Hepatocyte (in vitro differentiated cells): ENCODE results near the gene IGLL5. TPM values are rescaled to one million over a fixed set of nuclear protein-coding genes. Genes with fewer than 3 reads are reported as not detected.

ENCODE experiments used
- DNase-seq: peaks from one replicate; pipeline ENCODE4 v3.0.0-alpha.2; 2016; ENCODE audit warnings: low spot score
- H2AFZ ChIP-seq: fragments of 200-600 bp; sonication (generic); 2 replicates; pipeline ENCODE4 v1.6.0; 2016; ENCODE audit warnings: antibody characterized with exemption, mild to moderate bottlenecking
- H3K27ac ChIP-seq: fragments of 200-600 bp; sonication (generic); 2 replicates; pipeline ENCODE4 v1.5.1; 2016; ENCODE audit warnings: mild to moderate bottlenecking
- H3K27me3 ChIP-seq: fragments of 200-600 bp; sonication (generic); 2 replicates; pipeline ENCODE4 v1.6.1; 2016
- H3K36me3 ChIP-seq: fragments of 200-600 bp; sonication (generic); replicated peaks from 2 replicates; pipeline ENCODE4 v1.5.1; 2016; ENCODE audit warnings: low read depth; ENCODE audit not compliant: insufficient read depth
- H3K4me1 ChIP-seq: fragments of 200-600 bp; sonication (generic); 2 replicates; pipeline ENCODE4 v1.5.1; 2016; ENCODE audit warnings: mild to moderate bottlenecking, moderate library complexity; ENCODE audit not compliant: insufficient read depth
- H3K4me2 ChIP-seq: fragments of 200-600 bp; sonication (generic); 2 replicates; pipeline ENCODE4 v1.6.0; 2016
- H3K4me3 ChIP-seq: fragments of 200-600 bp; sonication (generic); 2 replicates; pipeline ENCODE4 v1.5.1; 2016; ENCODE audit warnings: mild to moderate bottlenecking
- H3K79me2 ChIP-seq: fragments of 200-600 bp; sonication (generic); 2 replicates; pipeline ENCODE4 v1.6.0; 2017; ENCODE audit warnings: mild to moderate bottlenecking
- H3K9me2 ChIP-seq: fragments of 200-600 bp; sonication (generic); replicated peaks from 2 replicates; pipeline ENCODE4 v1.6.0; 2017; ENCODE audit warnings: mild to moderate bottlenecking; ENCODE audit not compliant: insufficient read depth
- H3K9me3 ChIP-seq: fragments of 200-600 bp; sonication (generic); 2 replicates; pipeline ENCODE4 v1.5.1; 2016; ENCODE audit warnings: low read depth, mild to moderate bottlenecking
- H4K20me1 ChIP-seq: fragments of 200-600 bp; sonication (generic); 2 replicates; pipeline ENCODE4 v1.6.0; 2016; ENCODE audit warnings: mild to moderate bottlenecking; ENCODE audit not compliant: insufficient read depth, poor library complexity, severe bottlenecking
- CTCF ChIP-seq: fragments of 200-600 bp; sonication (generic); IDR thresholded peaks from 2 replicates; pipeline ENCODE4 v1.5.1; 2016; ENCODE audit warnings: antibody characterized with exemption, mild to moderate bottlenecking; ENCODE audit not compliant: poor library complexity
- EZH2 ChIP-seq: fragments of 200-600 bp; sonication (generic); IDR thresholded peaks from 2 replicates; pipeline ENCODE4 v1.6.1; 2016; ENCODE audit warnings: antibody characterized with exemption, mild to moderate bottlenecking, borderline replicate concordance
- EZH2phosphoT487 ChIP-seq: fragments of 200-600 bp; sonication (generic); IDR thresholded peaks from one replicate; pipeline ENCODE4 v1.6.1; 2018; ENCODE audit warnings: antibody characterized with exemption, mild to moderate bottlenecking, low read depth, moderate library complexity; ENCODE audit not compliant: unreplicated experiment, severe bottlenecking
- WGBS: methylation state at CpG from one replicate; pipeline ENCODE4 v1.1.6; 2016; ENCODE audit warnings: low lambda C conversion rate; ENCODE audit errors: missing lambda C conversion rate; 5-methylcytosine and 5-hydroxymethylcytosine counted together
- polyA plus RNA-seq: library from polyadenylated mRNA; unstranded; fragments of >200 nt; fragmentation: Nextera tagmentation; extraction: Ambion mirVana; gene quantifications from 2 replicates; pipeline ENCODE4 v1.2.1, GENCODE V29; 2016
- total RNA-seq: library from RNA; depleted of rRNA; stranded (reverse); fragments of >200 nt; gene quantifications from 2 replicates; pipeline ENCODE4 v1.2.3, GENCODE V29; 2014

Gene IGLL5
- not detected in 2 replicates for total RNA-seq
- not detected in 2 replicates for polyA plus RNA-seq

GRCh38 chr22:22887621-22888503, at the start of gene IGLL5:
IGLL5 (plus strand) TSS chr22:22887816; CDS start chr22:22888054, 238 bp downstream.
- no peak within 1 kb of the TSS for H3K27ac ChIP-seq
- no peaks in the 10 kb centered on the region for H4K20me1 ChIP-seq
- no peak within 1 kb of the TSS for H3K4me2 ChIP-seq
- no peaks in the 10 kb centered on the region for H3K4me1 ChIP-seq
- peaks cover 4% of the 10 kb centered on the region for H3K27me3 ChIP-seq
- no peak within 1 kb of the TSS for H2AFZ ChIP-seq
- DNase-seq = no peak
- H3K9me2 ChIP-seq = no peaks in the 10 kb centered on the region
- 85% methylated on average over 15 of the region's 15 CpGs for WGBS
- H3K79me2 ChIP-seq = no peaks in the 10 kb centered on the region
- H3K9me3 ChIP-seq = no peaks in the 10 kb centered on the region
- no peaks in the 10 kb centered on the region for H3K36me3 ChIP-seq
- no peak within 1 kb of the TSS for H3K4me3 ChIP-seq
- TF ChIP-seq EZH2phosphoT487 (no peak), EZH2 (no peak), CTCF (no peak)

- no peak overlapping the region for H3K27ac ChIP-seq
- no peak for TF ChIP-seq EZH2phosphoT487
- no peak for TF ChIP-seq CTCF
- no peak for TF ChIP-seq EZH2
- no peak overlapping the region for H3K4me2 ChIP-seq
- H2AFZ ChIP-seq = no peak overlapping the region
- no peak for DNase-seq
- no peaks in the 10 kb centered on the region for H3K4me1 ChIP-seq
- peaks cover 14% of the 10 kb centered on the region for H3K27me3 ChIP-seq
- H3K4me3 ChIP-seq = no peak overlapping the region
- no peaks in the 10 kb centered on the region for H4K20me1 ChIP-seq
- H3K9me3 ChIP-seq = no peaks in the 10 kb centered on the region
- no peaks in the 10 kb centered on the region for H3K36me3 ChIP-seq
- no peaks in the 10 kb centered on the region for H3K9me2 ChIP-seq
- WGBS = 96% methylated on average over 5 of the region's 5 CpGs
- no peaks in the 10 kb centered on the region for H3K79me2 ChIP-seq
Observed at GRCh38 chr22:22838148-22838786, 49.3 kb upstream of the IGLL5 start.

GRCh38 chr22:22839570-22840314, 47.9 kb upstream of the IGLL5 start:
- Histone ChIP-seq H3K9me2 (no peaks in the 10 kb centered on the region), H3K27me3 (peaks cover 4% of the 10 kb centered on the region), H3K36me3 (no peaks in the 10 kb centered on the region), H4K20me1 (no peaks in the 10 kb centered on the region), H3K4me1 (no peaks in the 10 kb centered on the region), H3K4me2 (no peak overlapping the region), H3K27ac (no peak overlapping the region), H2AFZ (no peak overlapping the region), H3K4me3 (no peak overlapping the region), H3K9me3 (no peaks in the 10 kb centered on the region), H3K79me2 (no peaks in the 10 kb centered on the region)
- TF ChIP-seq EZH2 = no peak
- no peak for TF ChIP-seq CTCF
- no peak for TF ChIP-seq EZH2phosphoT487
- DNase-seq = no peak
- 86% methylated on average over 6 of the region's 6 CpGs for WGBS
